Activated naive CD4-positive, alpha-beta T cell treated with anti-CD3 and anti-CD28 coated beads for 36 hours (primary cell): ENCODE results near the gene TMEM248. TPM values are rescaled to one million over a fixed set of nuclear protein-coding genes. Genes with fewer than 3 reads are reported as not detected.
"Not testable (repeated sequence)": the region's sequence is repeated elsewhere in the genome, so short reads cannot be mapped to it uniquely, and the experiment has no call there.

ENCODE experiments used
- CTCF ChIA-PET: fragments of 350-600 bp; sonication (Branson Sonifier 250); formaldehyde crosslinking; loops from one replicate; lab custom pipeline; 2021; ENCODE audit warnings: antibody characterized with exemption; lab: Charles Lee
- DNase-seq: peaks from one replicate; pipeline ENCODE4 v3.0.0-alpha.2; 2020
- H3K27ac Mint-ChIP-seq: one replicate; pipeline ENCODE4 v1.8.0; 2021; ENCODE audit warnings: mild to moderate bottlenecking, mixed read lengths
- H3K27me3 Mint-ChIP-seq: one replicate; pipeline ENCODE4 v1.8.0; 2021; ENCODE audit warnings: low read depth, mixed read lengths
- H3K36me3 Mint-ChIP-seq: one replicate; pipeline ENCODE4 v1.8.0; 2021; ENCODE audit warnings: low read depth, mixed read lengths
- H3K4me1 Mint-ChIP-seq: one replicate; pipeline ENCODE4 v1.8.0; 2021; ENCODE audit warnings: low read depth, mixed read lengths
- H3K4me3 Mint-ChIP-seq: one replicate; pipeline ENCODE4 v1.8.0; 2021; ENCODE audit warnings: mild to moderate bottlenecking, moderate library complexity, mixed read lengths
- H3K9me3 Mint-ChIP-seq: one replicate; pipeline ENCODE4 v1.8.0; 2021; ENCODE audit warnings: mixed read lengths
- intact Hi-C: fragments of 100-400 bp; cut with micrococcal nuclease; formaldehyde crosslinking; loops from one replicate; pipeline ENCODE4 v1.15.1; 2023
- total RNA-seq, 2 experiments: library from RNA; stranded (reverse); gene quantifications; one replicate each; pipeline ENCODE4 v1.2.3, GENCODE V29; 2021

The TMEM248 gene
- 10 to 100 TPM; 51.4 to 54.0 TPM for total RNA-seq

DNA sequence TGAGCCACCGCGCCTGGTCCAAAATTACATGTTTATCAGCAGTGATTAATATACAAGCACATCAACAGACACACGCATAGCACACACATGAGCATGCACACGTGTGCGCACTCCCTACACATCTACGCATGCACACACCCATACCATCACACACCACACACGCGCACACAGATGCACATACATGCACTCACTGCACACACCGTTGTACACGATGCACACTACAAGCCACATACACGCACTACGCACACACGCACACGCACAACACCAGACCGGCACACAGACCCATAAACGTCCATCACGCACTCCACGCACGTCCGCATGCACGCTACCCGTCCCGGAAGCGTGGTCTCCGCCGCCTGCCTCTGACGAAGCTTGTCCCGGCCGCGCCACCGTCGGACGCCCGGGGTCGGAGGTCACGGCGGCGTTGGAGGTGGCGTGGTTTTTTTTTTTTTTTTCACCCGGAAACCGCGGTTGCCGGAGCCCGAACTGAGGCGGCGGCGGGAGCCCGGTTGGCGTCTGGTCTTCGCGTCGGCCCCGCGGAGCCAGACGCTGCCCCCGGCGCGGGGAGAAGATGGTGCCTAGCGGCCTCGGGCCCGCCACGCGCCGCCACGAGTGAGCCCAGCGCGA is at the start of gene TMEM248:
Gene TMEM248, plus strand, starts transcription at position 457 of the 627 bp plus-strand sequence. CDS start 20,641 bp downstream, outside the sequence.
- Mint-ChIP-seq H3K27me3 (no peaks in the 10 kb centered on the region), H3K4me1 (peaks cover 38% of the 10 kb centered on the region), H3K36me3 (peaks cover 7% of the 10 kb centered on the region), H3K27ac (peak within 1 kb of the TSS; percentile 96), H3K9me3 (no peaks in the 10 kb centered on the region), H3K4me3 (peak within 1 kb of the TSS; percentile 100)
- DNase-seq = peak; percentile 95
- CTCF ChIA-PET = interaction anchor here (1.2 kb wide), 1 partner anchor 9 kb away, joined by 3 read pairs; no protein-coding TSS in a partner anchor
- intact Hi-C loops = loop anchor here (1.0 to 2.0 kb wide), 6 partner anchors 34 to 293 kb away; partner anchors contain the start of genes KCTD7, RABGEF1 and TYW1

GRCh38 chr7:66873476-66873875 is 47.5 kb upstream of the TMEM248 start:
- no peak overlapping the region for H3K4me3 Mint-ChIP-seq
- no peak for DNase-seq
- CTCF ChIA-PET = no interaction called here
- intact Hi-C loops = no loop called here
- peaks cover 10% of the 10 kb centered on the region for H3K4me1 Mint-ChIP-seq
- H3K27ac Mint-ChIP-seq = no peak overlapping the region
- no peaks in the 10 kb centered on the region for H3K27me3 Mint-ChIP-seq
- H3K36me3 Mint-ChIP-seq = peaks cover 5% of the 10 kb centered on the region
- no peaks in the 10 kb centered on the region for H3K9me3 Mint-ChIP-seq

DNA sequence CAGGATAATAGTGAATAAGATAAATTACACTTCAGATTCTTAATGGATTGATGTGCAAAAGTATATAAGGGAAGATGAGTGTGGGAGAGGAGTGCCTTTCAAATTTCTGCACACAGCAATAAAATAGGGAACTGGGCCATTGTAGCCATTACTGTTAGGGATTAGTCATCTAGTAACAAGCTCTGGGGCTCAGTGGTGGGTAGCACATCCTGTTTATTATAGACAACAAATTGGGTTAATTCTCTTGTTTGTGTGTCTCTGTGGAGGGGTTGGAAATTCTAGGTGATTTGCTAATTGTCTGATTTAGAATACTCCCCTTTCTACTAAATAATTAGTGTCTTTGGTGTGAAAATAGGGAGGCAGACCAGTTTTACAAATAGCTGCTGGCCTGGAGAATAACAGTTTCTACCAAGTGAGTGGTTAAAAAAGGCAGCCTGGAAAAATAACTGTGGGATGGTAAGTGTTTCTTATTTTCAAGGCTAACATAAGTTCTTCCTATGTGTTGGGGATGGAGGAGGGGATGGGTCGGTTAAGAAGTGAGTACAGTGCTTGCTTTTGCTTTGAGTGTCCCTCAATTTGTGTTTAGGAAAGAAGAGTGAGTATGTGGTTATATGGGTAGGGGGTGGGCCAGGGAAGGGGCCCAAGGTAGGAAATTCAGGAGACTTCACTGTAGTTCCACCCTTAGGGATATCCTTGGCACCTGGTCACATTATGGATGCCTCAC is 43.3 kb upstream of the TMEM248 start:
- no peaks in the 10 kb centered on the region for H3K9me3 Mint-ChIP-seq
- no peaks in the 10 kb centered on the region for H3K27me3 Mint-ChIP-seq
- H3K4me3 Mint-ChIP-seq = no peak overlapping the region
- intact Hi-C loops = no loop called here
- CTCF ChIA-PET = no interaction called here
- DNase-seq = no peak
- peaks cover 4% of the 10 kb centered on the region for H3K4me1 Mint-ChIP-seq
- no peak overlapping the region for H3K27ac Mint-ChIP-seq
- H3K36me3 Mint-ChIP-seq = peaks cover 3% of the 10 kb centered on the region

DNA sequence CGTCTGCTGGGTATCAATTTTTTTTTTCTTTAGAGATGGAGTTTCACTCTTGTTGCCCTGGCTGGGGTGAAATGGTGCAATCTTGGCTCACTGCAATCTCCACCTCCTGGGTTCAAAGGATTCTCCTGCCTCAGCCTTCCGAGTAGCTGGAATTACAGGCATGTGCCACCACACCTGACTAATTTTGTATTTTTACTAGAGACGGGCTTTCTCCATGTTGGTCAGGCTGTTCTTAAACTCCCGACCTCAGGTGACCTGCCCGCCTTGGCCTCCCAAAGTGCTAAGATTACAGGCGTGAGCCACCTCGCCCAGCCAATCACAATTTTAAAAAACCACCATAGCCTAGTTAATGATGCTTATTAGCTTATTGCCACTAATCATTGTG is 42.7 kb upstream of the TMEM248 start:
- H3K27ac Mint-ChIP-seq, H3K4me3 Mint-ChIP-seq, H3K9me3 Mint-ChIP-seq, H3K36me3 Mint-ChIP-seq, intact Hi-C loops, CTCF ChIA-PET, H3K4me1 Mint-ChIP-seq, DNase-seq, H3K27me3 Mint-ChIP-seq: not testable (repeated sequence)

GRCh38 chr7:66880053-66880452 is 41.0 kb upstream of the TMEM248 start:
- intact Hi-C loops = no loop called here
- Mint-ChIP-seq H3K4me3 (no peak overlapping the region), H3K4me1 (peaks cover 12% of the 10 kb centered on the region), H3K9me3 (no peaks in the 10 kb centered on the region), H3K27ac (no peak overlapping the region), H3K36me3 (peaks cover 3% of the 10 kb centered on the region), H3K27me3 (no peaks in the 10 kb centered on the region)
- no peak for DNase-seq
- CTCF ChIA-PET = no interaction called here

GRCh38 chr7:66880577-66880976 is 40.4 kb upstream of the TMEM248 start:
- DNase-seq, H3K36me3 Mint-ChIP-seq, H3K9me3 Mint-ChIP-seq, H3K27me3 Mint-ChIP-seq, intact Hi-C loops, H3K4me3 Mint-ChIP-seq, CTCF ChIA-PET, H3K27ac Mint-ChIP-seq: not testable (repeated sequence)
- H3K4me1 Mint-ChIP-seq = peaks cover 12% of the 10 kb centered on the region

DNA sequence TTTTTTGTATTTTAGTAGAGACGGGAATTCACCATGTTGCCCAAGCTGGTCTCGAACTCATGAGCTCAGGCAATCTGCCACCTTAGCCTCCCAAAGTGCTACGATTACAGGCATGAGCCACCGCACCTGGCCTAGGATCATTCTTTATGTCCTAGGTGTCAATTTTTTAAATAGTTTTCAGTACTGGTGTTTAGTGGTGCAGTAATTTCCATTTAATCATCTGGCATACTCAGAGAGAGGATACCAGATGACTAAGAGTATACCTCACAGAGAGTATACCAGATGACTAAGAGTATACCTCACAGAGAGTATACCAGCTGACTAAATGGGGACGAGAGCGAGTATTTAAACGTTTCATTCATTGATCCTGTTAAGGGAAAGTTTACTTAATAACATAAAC is 37.3 kb upstream of the TMEM248 start:
- CTCF ChIA-PET = no interaction called here
- peaks cover 27% of the 10 kb centered on the region for H3K4me1 Mint-ChIP-seq
- H3K36me3 Mint-ChIP-seq = peaks cover 3% of the 10 kb centered on the region
- H3K27ac Mint-ChIP-seq = peak overlapping the region; percentile 46
- intact Hi-C loops = loop anchor here (1.0 kb wide), 1 partner anchor 38 kb away; no protein-coding TSS in a partner anchor
- no peak overlapping the region for H3K4me3 Mint-ChIP-seq
- H3K27me3 Mint-ChIP-seq = no peaks in the 10 kb centered on the region
- peak; percentile 33 for DNase-seq
- H3K9me3 Mint-ChIP-seq = no peaks in the 10 kb centered on the region

- intact Hi-C loops, H3K36me3 Mint-ChIP-seq, H3K4me3 Mint-ChIP-seq, H3K9me3 Mint-ChIP-seq, DNase-seq, H3K27me3 Mint-ChIP-seq, H3K27ac Mint-ChIP-seq: not testable (repeated sequence)
- CTCF ChIA-PET = interaction anchor here (0.6 to 0.7 kb wide), 2 partner anchors 22 to 143 kb away, joined by 3 read pairs; no protein-coding TSS in a partner anchor
- peaks cover 27% of the 10 kb centered on the region for H3K4me1 Mint-ChIP-seq
Measured at GRCh38 chr7:66884556-66884955, 36.5 kb upstream of the TMEM248 start.

DNA sequence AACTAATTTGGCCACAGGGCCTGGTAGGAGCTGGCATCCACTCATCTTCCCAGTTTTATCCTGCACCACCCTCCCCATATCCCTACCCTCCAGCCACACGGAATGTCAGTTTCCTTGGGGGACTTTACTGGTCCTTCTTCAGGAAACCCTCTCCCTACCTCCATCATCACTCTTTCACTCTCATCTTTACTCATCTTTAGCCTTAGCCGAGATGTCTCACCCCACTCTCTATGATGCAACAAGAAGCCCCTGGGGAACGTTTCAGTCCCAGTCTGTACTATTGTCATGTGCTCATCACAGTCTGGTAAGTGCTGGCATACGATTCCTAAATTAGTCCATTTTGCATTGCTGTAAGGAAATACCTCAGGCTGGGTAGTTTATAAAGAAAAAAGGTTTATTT is 34.9 kb upstream of the TMEM248 start:
- H3K4me1 Mint-ChIP-seq = peaks cover 27% of the 10 kb centered on the region
- CTCF ChIA-PET = interaction anchor here (0.6 kb wide), 1 partner anchor 28 kb away, joined by 3 read pairs; no protein-coding TSS in a partner anchor
- H3K4me3 Mint-ChIP-seq = no peak overlapping the region
- no peaks in the 10 kb centered on the region for H3K27me3 Mint-ChIP-seq
- intact Hi-C loops = loop anchor here (2.0 kb wide), 1 partner anchor 35 kb away; the partner anchor contains the start of gene TMEM248
- H3K36me3 Mint-ChIP-seq = peaks cover 3% of the 10 kb centered on the region
- H3K9me3 Mint-ChIP-seq = no peaks in the 10 kb centered on the region
- DNase-seq = no peak
- H3K27ac Mint-ChIP-seq = no peak overlapping the region

GRCh38 chr7:66888223-66888622 is 32.8 kb upstream of the TMEM248 start:
- CTCF ChIA-PET, DNase-seq, H3K27me3 Mint-ChIP-seq, H3K4me3 Mint-ChIP-seq, H3K27ac Mint-ChIP-seq, H3K9me3 Mint-ChIP-seq, H3K36me3 Mint-ChIP-seq, intact Hi-C loops: not testable (repeated sequence)
- H3K4me1 Mint-ChIP-seq = peaks cover 27% of the 10 kb centered on the region

DNA sequence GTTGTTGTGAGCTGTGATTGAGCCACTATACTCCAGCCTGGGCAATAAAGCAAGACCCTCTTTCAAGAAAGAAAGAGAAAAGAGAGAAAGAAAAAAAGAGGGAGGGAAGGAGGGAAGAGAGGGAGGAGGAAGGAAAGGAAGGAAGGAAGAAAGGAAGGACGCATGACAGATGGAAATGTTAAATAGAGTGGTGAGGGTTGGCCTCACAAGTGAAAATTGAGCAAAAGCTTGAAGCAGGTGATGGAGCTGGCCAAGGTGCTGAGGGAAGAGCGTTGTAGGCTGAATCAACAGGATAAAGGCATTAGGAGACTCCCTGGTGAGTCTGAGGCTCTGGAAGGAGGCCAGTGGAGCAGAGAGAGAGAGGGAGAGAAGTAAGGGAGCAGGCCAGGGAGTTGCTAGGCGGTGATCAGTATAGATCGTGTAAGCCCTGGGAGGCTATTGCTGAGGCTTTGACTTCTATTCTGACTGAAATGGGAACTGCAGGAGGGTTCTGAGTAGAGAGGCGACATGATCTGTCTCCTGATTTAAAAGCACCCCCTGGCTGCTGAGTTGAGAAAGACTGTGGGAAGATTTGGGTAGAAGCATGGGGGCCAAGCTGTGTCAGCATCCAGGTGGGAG is 26.5 kb upstream of the TMEM248 start:
- peak; percentile 18 for DNase-seq
- H3K36me3 Mint-ChIP-seq = peaks cover 3% of the 10 kb centered on the region
- CTCF ChIA-PET = interaction anchor here (0.7 to 1.6 kb wide), 5 partner anchors 9 to 67 kb away, joined by 3 to 4 read pairs (median 4); no protein-coding TSS in a partner anchor
- H3K27ac Mint-ChIP-seq = no peak overlapping the region
- no peak overlapping the region for H3K4me3 Mint-ChIP-seq
- H3K27me3 Mint-ChIP-seq = no peaks in the 10 kb centered on the region
- no peaks in the 10 kb centered on the region for H3K4me1 Mint-ChIP-seq
- no peaks in the 10 kb centered on the region for H3K9me3 Mint-ChIP-seq
- intact Hi-C loops = no loop called here

DNA sequence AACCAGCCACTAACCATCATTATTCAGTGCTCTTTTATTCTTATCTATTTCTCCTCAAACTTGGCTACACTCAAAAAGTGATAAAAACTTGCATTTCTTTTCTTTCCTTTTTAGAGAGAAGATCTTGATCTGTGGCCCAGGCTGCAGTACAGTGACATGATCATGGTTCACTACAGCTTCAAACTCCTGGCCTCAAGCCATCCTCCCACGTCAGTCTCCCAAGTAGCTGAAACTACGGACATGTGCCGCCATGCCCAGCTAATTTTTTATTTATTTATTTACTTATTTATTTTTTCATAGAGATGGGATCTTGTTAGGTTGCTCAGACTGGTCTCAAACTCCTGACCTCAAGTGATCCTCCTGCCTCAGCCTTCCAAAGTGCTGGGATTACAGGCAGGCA is 24.6 kb upstream of the TMEM248 start:
- CTCF ChIA-PET = interaction anchor here (1.3 to 1.6 kb wide), 3 partner anchors 7 to 59 kb away, joined by 3 to 6 read pairs (median 4); no protein-coding TSS in a partner anchor
- Mint-ChIP-seq H3K9me3 (no peaks in the 10 kb centered on the region), H3K27ac (no peak overlapping the region), H3K36me3 (peaks cover 3% of the 10 kb centered on the region), H3K4me3 (no peak overlapping the region), H3K4me1 (no peaks in the 10 kb centered on the region), H3K27me3 (no peaks in the 10 kb centered on the region)
- intact Hi-C loops = no loop called here
- no peak for DNase-seq
